ENCODE measurements around the gene CDC16. TPM values are rescaled to one million over a fixed set of nuclear protein-coding genes. Genes with fewer than 3 reads are reported as not detected.

The CDC16 gene
- total and polyA plus RNA-seq, 9 of the 15 experiments (the other 6 are each of a cell fraction or from before 2014, with no cell fraction given): 23.2 to 102 (median 51.6) TPM

- in situ Hi-C loops (cut with MboI): no loop called here
- TF ChIP-seq ZBTB43 (CRISPR knock-in tag; IDR thresholded peaks at IDR 0.05) (no peak), PHF21A (IDR thresholded peaks at IDR 0.05; ENCODE audit: borderline replicate concordance, low read depth) (no peak), ZNF316 (IDR thresholded peaks at IDR 0.05) (peak; percentile 68), JUND (IDR thresholded peaks at IDR 0.05; ENCODE audit: borderline replicate concordance, low read depth, low read length) (peak; percentile 31; the same call in 1 of the 2 replicates), JUND (tag; IDR thresholded peaks at IDR 0.05; ENCODE audit: borderline replicate concordance, low read depth, low read length) (no peak), BRD9 (IDR thresholded peaks at IDR 0.05; ENCODE audit: low read depth, partially characterized antibody) (no peak), HIVEP1 (CRISPR knock-in tag; IDR thresholded peaks at IDR 0.05) (no peak), ZFP1 (CRISPR knock-in tag; IDR thresholded peaks at IDR 0.05) (no peak), FOSL1 (tag; conservative IDR thresholded peaks at IDR 0.05) (peak; percentile 74), NFE2 (IDR thresholded peaks at IDR 0.05; ENCODE audit: low read depth) (peak; percentile 60), MEF2D (tag; conservative IDR thresholded peaks at IDR 0.05; ENCODE audit: low read depth) (no peak), MAFG (tag; conservative IDR thresholded peaks at IDR 0.05) (peak; percentile 81), ZNF76 (CRISPR knock-in tag; IDR thresholded peaks at IDR 0.05; ENCODE audit: borderline replicate concordance) (no peak), E2F1 (CRISPR knock-in tag; IDR thresholded peaks at IDR 0.05) (no peak), NFE2L1 (tag; IDR thresholded peaks at IDR 0.05; ENCODE audit: borderline replicate concordance, low read depth) (peak; percentile 46), MAFF (IDR thresholded peaks at IDR 0.05; ENCODE audit: low read length) (peak; percentile 39; the same call in 1 of the 2 replicates), KAT7 (CRISPR knock-in tag; IDR thresholded peaks at IDR 0.05; ENCODE audit: borderline replicate concordance) (no peak), SMAD2 (IDR thresholded peaks at IDR 0.05; ENCODE audit: low read depth, low read length) (no peak), C11orf30 (IDR thresholded peaks at IDR 0.05; ENCODE audit: low read depth) (peak; percentile 55; the same call in 1 of the 2 replicates), HDAC1 (IDR thresholded peaks at IDR 0.05) (no peak), ZNF764 (CRISPR knock-in tag; IDR thresholded peaks at IDR 0.05; ENCODE audit: low read depth) (no peak)
- TF ChIP-seq, protein P1, sequence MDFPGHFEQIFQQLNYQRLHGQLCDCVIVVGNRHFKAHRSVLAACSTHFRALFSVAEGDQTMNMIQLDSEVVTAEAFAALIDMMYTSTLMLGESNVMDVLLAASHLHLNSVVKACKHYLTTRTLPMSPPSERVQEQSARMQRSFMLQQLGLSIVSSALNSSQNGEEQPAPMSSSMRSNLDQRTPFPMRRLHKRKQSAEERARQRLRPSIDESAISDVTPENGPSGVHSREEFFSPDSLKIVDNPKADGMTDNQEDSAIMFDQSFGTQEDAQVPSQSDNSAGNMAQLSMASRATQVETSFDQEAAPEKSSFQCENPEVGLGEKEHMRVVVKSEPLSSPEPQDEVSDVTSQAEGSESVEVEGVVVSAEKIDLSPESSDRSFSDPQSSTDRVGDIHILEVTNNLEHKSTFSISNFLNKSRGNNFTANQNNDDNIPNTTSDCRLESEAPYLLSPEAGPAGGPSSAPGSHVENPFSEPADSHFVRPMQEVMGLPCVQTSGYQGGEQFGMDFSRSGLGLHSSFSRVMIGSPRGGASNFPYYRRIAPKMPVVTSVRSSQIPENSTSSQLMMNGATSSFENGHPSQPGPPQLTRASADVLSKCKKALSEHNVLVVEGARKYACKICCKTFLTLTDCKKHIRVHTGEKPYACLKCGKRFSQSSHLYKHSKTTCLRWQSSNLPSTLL (IDR thresholded peaks at IDR 0.05): no peak
- DNase-seq (ENCODE audit: extremely low read depth in 1 of 4, low spot score in 3 of 4): no peak
- Histone ChIP-seq H2AFZ (ENCODE audit: low read depth, low read length) (no peak overlapping the region), H3K79me2 (ENCODE audit: control insufficient read depth, insufficient read depth, low read length) (peaks cover 13% of the 10 kb centered on the region; the same call in 2 of the 3 replicates), H3K4me3 (no peak overlapping the region), H3K9me3 (replicated peaks; ENCODE audit: control insufficient read depth, insufficient read depth, low read depth, low read length) (no peaks in the 10 kb centered on the region), H3K4me1 (replicated peaks in 1 of 2; ENCODE audit: control insufficient read depth in 2 of 2, insufficient read depth in 2 of 2, low read length in 2 of 2) (peaks cover 7 to 22% of the 10 kb centered on the region in 2 experiments; a peak in 4 of 5 replicates), H3K36me3 (ENCODE audit: control insufficient read depth, insufficient read depth, low read length) (peaks cover 96% of the 10 kb centered on the region), H3K4me2 (ENCODE audit: insufficient read depth, low read length) (no peak overlapping the region), H4K20me1 (replicated peaks; ENCODE audit: control insufficient read depth, insufficient read depth, low read length) (no peaks in the 10 kb centered on the region), H3K27me3 (ENCODE audit: control insufficient read depth in 2 of 2, insufficient read depth in 2 of 2, low read length in 2 of 2) (no peaks in the 10 kb centered on the region), H3K27ac (ENCODE audit: extremely low read depth, low read depth, low read length) (no peak overlapping the region), H3K9me1 (ENCODE audit: control insufficient read depth, insufficient read depth, low read length) (no peaks in the 10 kb centered on the region), H3K9ac (ENCODE audit: insufficient read depth in 1 of 2, low read depth in 2 of 2, low read length in 2 of 2) (no peak overlapping the region)
- intact Hi-C loops (cut with micrococcal nuclease): no loop called here
- WGBS (ENCODE audit: insufficient coverage, low coverage, missing lambda C conversion rate): 62% methylated on average over 6 of the region's 6 CpGs
- ChIA-PET CTCF (ENCODE audit: low intra/inter-chr PET ratio) (no interaction called here), POLR2A (no interaction called here)
- no TSS peak for BruUV-seq (replicated peaks)
- FAIRE-seq: no peak
- no peak for ATAC-seq
These were observed 7.2 kb downstream of the CDC16 start for GRCh38 chr13:114241918-114242317.
